Measurements from ENCODE around the gene FAM47B. TPM values are rescaled to one million over a fixed set of nuclear protein-coding genes. Genes with fewer than 3 reads are reported as not detected.

Gene FAM47B
- total RNA-seq, result not detected

DNA sequence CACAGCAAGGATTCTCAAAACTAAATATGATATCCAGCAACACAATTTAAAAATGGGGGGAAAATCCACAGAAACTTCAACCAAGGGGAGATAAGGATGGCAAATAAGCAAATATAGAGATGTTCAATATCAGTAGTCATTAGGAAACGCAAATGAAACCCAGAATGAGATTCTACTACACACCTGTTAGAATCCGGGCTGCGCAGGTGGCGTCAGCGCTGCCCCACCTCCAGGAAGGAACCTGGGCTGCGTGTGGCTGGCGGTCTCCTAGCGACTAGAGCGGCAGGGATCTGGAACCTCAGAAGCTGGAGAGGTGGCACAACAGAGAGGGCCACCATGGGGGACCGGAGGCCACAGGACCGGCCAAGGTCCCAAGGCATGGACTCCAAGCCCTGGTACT is at the start of gene FAM47B:
FAM47B (plus strand) TSS at position 301 of the 400 bp plus-strand sequence; CDS start at position 337, 36 bp downstream.
- Mint-ChIP-seq H3K36me3 (ENCODE audit: low read depth) (no peaks in the 10 kb centered on the region), H3K4me3 (no peak within 1 kb of the TSS), H3K27ac (no peak within 1 kb of the TSS), H3K27me3 (no peaks in the 10 kb centered on the region), H3K9me3 (peaks cover 3% of the 10 kb centered on the region), H3K4me1 (no peaks in the 10 kb centered on the region)
- DNase-seq, result no peak
- POLR2A ChIA-PET, result no interaction called here
- CTCF ChIA-PET, result no interaction called here

DNA sequence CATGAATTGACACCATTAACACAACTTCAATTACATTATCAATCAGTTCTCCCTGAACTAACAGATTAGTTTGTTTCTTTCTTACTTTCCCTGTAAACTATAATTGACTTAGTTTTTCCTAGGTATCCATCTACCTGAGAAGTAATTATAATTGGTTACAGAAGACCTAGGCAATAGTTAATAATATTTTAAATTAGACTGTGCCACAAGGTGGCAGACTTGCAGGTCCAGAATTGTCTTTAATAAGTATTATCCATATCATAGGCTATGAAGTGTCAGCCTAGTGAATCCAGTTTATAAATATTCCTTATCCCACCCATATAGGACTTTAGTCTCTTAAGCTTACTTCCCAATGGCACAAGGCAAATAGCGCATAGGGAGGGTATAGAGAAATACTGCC is 48.9 kb upstream of the FAM47B start:
- Mint-ChIP-seq H3K36me3 (ENCODE audit: low read depth) (no peaks in the 10 kb centered on the region), H3K4me3 (no peak overlapping the region), H3K27ac (no peak overlapping the region), H3K4me1 (no peaks in the 10 kb centered on the region), H3K27me3 (no peaks in the 10 kb centered on the region), H3K9me3 (peaks cover 2% of the 10 kb centered on the region)
- ChIA-PET CTCF (no interaction called here), POLR2A (no interaction called here)
- DNase-seq, result no peak

DNA sequence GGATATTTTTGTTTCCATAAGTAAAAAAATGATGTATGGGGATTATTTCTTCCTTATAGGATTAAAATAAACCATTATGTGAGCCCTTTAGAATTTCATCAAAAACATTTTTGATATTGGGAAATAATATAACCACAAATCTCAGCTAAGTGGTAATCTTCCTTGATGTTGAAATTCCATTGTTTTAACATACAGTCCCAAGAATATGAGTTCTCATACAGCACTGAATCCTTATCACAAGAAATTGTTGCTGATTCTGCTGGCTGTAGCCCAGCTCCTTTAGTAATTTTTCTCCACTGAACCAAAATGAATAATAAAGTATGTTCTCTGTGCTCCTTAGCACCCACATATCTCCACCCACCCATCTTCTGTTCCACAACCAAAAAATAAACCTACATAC is 41.9 kb upstream of the FAM47B start:
- ChIA-PET POLR2A (no interaction called here), CTCF (no interaction called here)
- no peaks in the 10 kb centered on the region for H3K27me3 Mint-ChIP-seq
- H3K4me3 Mint-ChIP-seq, result no peak overlapping the region
- DNase-seq, result no peak
- no peak overlapping the region for H3K27ac Mint-ChIP-seq
- no peaks in the 10 kb centered on the region for H3K4me1 Mint-ChIP-seq
- H3K9me3 Mint-ChIP-seq, result no peaks in the 10 kb centered on the region
- no peaks in the 10 kb centered on the region for H3K36me3 Mint-ChIP-seq (ENCODE audit: low read depth)

DNA sequence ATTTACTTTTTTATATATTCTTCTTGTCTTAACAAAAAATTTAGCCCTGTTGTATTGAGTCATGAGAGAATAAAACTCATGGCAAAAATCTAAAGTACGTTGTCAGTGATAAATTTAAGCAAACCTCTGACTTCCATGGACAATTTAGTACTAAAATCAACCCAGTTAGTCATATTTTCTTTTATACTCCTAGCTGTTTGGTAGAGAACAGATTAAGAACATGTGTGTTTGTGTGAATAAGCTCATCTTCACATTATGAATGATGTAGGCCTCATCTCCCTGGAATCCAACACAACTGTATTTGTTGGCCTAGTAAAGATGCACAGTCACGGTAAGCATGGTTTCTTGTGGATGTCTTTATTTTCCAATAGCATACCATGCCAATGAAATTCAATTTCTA is 40.8 kb upstream of the FAM47B start:
- POLR2A ChIA-PET, result no interaction called here
- no peaks in the 10 kb centered on the region for H3K4me1 Mint-ChIP-seq
- no peak overlapping the region for H3K4me3 Mint-ChIP-seq
- no peak for DNase-seq
- no peaks in the 10 kb centered on the region for H3K36me3 Mint-ChIP-seq (ENCODE audit: low read depth)
- H3K9me3 Mint-ChIP-seq, result no peaks in the 10 kb centered on the region
- CTCF ChIA-PET, result no interaction called here
- H3K27me3 Mint-ChIP-seq, result no peaks in the 10 kb centered on the region
- H3K27ac Mint-ChIP-seq, result no peak overlapping the region

DNA sequence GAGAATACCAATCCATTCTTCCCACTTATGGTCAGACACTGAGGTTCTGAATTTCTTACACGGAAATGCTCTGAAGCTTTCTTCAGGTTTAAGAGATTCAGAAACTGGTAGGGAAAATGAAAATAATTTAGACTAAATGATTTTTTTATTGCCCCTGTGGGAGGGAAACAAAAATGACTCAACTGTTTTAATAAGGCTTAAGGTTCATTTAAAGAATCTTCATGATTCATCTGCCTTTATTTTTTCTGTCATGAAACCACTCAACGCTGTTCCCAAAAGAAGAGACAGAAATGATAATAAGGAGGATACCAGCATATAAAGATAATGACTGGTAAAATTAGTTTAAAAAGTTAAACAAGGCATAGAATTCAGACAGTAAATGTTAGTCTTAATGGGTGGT is 39.3 kb upstream of the FAM47B start:
- DNase-seq, result no peak
- ChIA-PET CTCF (no interaction called here), POLR2A (no interaction called here)
- Mint-ChIP-seq H3K36me3 (ENCODE audit: low read depth) (no peaks in the 10 kb centered on the region), H3K4me1 (no peaks in the 10 kb centered on the region), H3K9me3 (no peaks in the 10 kb centered on the region), H3K4me3 (no peak overlapping the region), H3K27ac (no peak overlapping the region), H3K27me3 (no peaks in the 10 kb centered on the region)

DNA sequence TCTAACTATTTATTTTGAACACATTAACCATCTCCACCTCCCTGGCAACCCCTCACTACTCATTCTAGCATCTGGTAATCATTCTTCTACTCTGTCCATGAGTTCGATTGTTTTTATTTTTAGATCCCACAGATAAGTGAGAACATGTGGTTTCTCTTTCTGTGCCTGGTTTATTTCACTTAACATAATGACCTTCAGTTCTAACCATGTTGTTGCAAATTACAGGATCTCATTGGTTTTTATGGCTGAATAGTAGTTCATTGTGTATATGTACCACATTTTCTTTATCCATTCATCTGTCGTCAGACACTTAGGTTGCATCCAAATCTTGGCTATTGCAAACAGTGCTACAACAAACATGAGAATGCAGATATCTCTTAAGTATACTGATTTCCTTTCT is 33.4 kb upstream of the FAM47B start:
- H3K36me3 Mint-ChIP-seq (ENCODE audit: low read depth), result no peaks in the 10 kb centered on the region
- DNase-seq, result no peak
- H3K4me1 Mint-ChIP-seq, result no peaks in the 10 kb centered on the region
- H3K4me3 Mint-ChIP-seq, result no peak overlapping the region
- ChIA-PET CTCF (no interaction called here), POLR2A (no interaction called here)
- no peaks in the 10 kb centered on the region for H3K27me3 Mint-ChIP-seq
- H3K9me3 Mint-ChIP-seq, result no peaks in the 10 kb centered on the region
- no peak overlapping the region for H3K27ac Mint-ChIP-seq

DNA sequence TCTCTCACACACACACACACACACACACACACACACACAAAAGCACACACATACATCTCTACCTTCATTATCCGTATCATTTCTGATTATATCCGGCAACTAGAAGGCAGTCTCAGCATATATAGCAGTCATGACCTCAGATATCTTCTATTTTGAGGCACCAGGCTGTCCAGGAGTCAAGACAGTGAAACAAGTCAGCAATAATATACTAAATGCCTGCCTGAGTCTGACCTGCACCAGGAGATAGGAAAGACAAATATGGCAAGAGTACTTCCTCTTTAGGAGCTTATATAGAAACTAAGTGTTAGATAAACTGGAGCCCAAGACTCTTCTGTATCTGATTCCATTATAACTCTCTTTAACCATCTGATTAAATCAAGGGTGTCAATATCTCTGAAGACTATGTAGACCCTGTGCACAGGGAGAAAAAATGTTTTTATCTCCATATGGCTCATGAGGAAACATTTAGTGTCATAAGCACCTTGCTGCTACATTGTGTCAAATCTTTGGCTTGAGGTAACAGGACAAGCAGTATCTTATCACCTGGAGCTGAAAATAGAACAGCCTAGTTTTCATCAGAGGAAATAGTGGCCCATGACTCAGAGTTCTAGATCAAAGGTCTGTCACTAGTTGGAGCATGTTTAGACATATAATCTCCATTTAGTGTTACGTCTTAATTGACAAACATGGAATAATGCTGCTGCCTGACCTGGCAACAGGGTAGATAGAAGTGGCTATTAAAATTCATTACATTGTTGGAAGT is 27.0 kb upstream of the FAM47B start:
- no peak overlapping the region for H3K27ac Mint-ChIP-seq
- H3K9me3 Mint-ChIP-seq, result no peaks in the 10 kb centered on the region
- ChIA-PET CTCF (no interaction called here), POLR2A (no interaction called here)
- H3K4me1 Mint-ChIP-seq, result no peaks in the 10 kb centered on the region
- no peaks in the 10 kb centered on the region for H3K36me3 Mint-ChIP-seq (ENCODE audit: low read depth)
- DNase-seq, result no peak
- no peaks in the 10 kb centered on the region for H3K27me3 Mint-ChIP-seq
- H3K4me3 Mint-ChIP-seq, result no peak overlapping the region

DNA sequence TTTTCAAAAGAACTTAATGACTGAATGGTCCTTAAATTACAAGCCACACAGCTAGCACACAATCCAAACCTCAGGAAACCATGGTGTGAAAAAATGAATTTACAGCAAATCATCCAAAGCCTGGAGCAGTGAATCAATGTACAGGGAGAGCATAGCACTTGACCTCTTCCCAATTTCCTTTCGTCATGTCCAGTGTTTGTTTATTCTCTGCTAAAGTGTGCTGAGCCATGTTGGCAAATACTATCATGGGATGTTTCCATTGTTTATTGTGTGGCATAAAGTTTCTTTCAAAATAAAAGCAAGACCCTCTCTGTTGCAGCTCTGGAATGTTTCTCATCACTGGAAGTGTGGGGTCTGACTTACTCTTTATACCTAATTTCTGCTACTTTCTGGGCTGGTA is 25.4 kb upstream of the FAM47B start:
- Mint-ChIP-seq H3K9me3 (no peaks in the 10 kb centered on the region), H3K4me1 (no peaks in the 10 kb centered on the region), H3K27ac (no peak overlapping the region), H3K27me3 (no peaks in the 10 kb centered on the region), H3K36me3 (ENCODE audit: low read depth) (no peaks in the 10 kb centered on the region), H3K4me3 (no peak overlapping the region)
- ChIA-PET POLR2A (no interaction called here), CTCF (no interaction called here)
- DNase-seq, result no peak

DNA sequence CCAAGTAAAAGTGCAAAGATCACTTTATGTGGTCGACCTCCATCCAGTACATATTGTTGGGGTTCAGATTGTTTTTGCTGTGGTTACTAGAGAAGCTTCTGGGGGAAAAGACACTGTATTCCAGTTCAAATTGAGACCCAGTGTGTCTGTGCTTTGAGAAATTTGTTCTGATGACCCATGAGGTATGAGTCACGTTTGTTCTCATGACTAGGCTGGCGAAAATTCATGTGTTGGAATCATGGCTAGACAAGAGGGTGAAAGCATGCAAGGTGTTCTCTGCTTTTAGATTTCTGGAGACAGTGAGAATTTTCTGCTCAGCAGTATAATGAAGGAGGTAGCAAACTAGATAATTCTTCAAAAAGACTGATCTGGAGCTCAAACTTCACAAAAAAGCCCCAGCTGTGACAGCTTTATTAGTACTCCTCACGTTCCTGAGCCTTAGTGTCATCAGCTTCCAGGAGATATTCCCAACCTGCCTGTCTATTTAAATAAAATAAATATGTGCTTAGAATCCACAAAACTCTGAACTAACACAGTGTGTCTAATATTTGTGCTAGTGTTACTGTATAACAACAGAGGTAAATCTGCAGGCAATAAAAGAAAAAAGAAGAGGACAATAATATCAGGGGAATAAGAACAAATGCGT is 24.4 kb upstream of the FAM47B start:
- H3K9me3 Mint-ChIP-seq, result no peaks in the 10 kb centered on the region
- CTCF ChIA-PET, result no interaction called here

DNA sequence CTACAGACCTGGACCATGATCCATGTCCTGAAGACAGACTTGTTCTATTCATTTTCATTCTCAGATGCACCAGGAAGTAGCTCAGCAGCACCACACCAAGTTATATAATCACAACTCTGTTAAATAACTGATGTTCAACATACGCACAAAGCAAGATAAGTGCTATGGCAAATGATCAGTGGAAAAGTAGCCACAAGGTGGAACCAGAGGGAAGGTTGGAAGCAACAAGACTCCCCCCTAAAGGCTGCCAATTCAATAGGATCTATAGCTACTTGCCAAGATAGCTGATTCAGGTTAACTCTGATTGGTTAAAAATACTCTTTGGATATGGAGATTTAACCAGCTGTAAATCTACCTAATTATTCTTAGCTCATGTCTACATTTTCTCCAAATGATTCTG is 23.7 kb upstream of the FAM47B start:
- Mint-ChIP-seq H3K4me3 (no peak overlapping the region), H3K27me3 (no peaks in the 10 kb centered on the region), H3K36me3 (ENCODE audit: low read depth) (no peaks in the 10 kb centered on the region), H3K27ac (no peak overlapping the region), H3K9me3 (no peaks in the 10 kb centered on the region), H3K4me1 (no peaks in the 10 kb centered on the region)
- no peak for DNase-seq
- CTCF ChIA-PET, result no interaction called here
- POLR2A ChIA-PET, result no interaction called here

More for the DNA sequence above, 24.4 kb upstream of the FAM47B start:
- Mint-ChIP-seq H3K4me1 (no peaks in the 10 kb centered on the region), H3K4me3 (no peak overlapping the region), H3K27me3 (no peaks in the 10 kb centered on the region), H3K36me3 (ENCODE audit: low read depth) (no peaks in the 10 kb centered on the region), H3K27ac (no peak overlapping the region)
- DNase-seq, result no peak
- POLR2A ChIA-PET, result no interaction called here

DNA sequence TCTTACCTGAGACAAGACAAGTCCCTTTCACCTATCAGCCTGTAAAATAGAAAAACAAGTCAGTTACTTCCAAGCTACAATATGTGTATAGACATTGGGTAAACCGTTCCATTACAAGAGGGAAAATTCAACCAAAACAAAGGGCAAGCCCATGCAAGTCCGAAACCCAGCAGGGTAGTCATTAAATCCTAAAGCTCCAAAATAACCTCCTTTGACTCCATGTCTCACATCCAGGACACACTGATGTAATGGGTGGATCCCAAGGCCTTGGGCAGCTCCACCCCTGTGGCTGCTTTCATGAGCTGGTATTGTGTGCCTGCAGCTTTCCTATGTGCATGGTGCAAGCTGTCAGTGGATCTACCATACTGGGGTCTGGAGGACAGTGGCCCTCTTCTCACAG is 14.7 kb upstream of the FAM47B start:
- Mint-ChIP-seq H3K27ac (no peak overlapping the region), H3K4me1 (no peaks in the 10 kb centered on the region), H3K4me3 (no peak overlapping the region), H3K27me3 (no peaks in the 10 kb centered on the region), H3K9me3 (no peaks in the 10 kb centered on the region), H3K36me3 (ENCODE audit: low read depth) (no peaks in the 10 kb centered on the region)
- no peak for DNase-seq
- ChIA-PET CTCF (no interaction called here), POLR2A (no interaction called here)

DNA sequence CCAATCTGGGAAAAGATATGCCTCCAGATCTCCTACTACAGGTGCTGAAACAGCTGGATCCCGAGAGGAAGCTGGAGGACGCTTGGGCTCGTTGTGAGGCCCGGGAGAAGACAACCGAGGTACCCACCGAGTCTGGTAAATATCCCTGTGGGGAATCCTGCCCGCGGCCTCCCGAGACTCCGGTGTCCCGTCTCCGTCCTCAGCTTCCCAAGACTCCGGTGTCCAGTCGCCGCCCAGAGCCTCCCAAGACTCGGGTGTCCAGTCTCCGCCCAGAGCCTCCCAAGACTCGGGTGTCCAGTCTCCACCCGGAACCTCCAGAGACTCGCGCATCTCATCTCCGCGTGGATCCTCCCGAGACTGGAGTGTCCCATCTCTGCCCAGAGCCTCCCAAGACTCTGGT is 639 bp downstream of the FAM47B start:
- DNase-seq, result no peak
- POLR2A ChIA-PET, result no interaction called here
- Mint-ChIP-seq H3K4me1 (no peaks in the 10 kb centered on the region), H3K9me3 (peaks cover 3% of the 10 kb centered on the region), H3K27me3 (no peaks in the 10 kb centered on the region), H3K36me3 (ENCODE audit: low read depth) (no peaks in the 10 kb centered on the region), H3K4me3 (no peak overlapping the region), H3K27ac (no peak overlapping the region)
- CTCF ChIA-PET, result no interaction called here

DNA sequence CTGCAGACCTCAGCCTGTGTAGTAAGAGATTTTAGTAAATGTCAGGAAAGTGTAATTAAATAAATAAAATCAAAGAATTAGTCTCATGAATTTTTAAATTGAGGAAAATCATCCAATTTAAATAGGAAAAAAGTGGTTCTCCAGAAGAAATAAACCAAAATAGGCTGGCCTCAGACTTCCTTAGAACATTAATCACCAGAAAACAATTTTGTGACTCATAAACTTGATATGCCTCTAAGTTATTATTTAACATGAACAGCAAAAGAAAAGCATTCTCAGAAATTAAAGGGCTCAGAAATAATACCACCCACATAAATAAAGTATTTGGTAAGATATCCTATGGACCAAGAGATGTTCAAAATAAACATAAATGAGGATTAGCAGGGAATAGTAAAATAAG is 14.3 kb downstream of the FAM47B start:
- ChIA-PET POLR2A (no interaction called here), CTCF (no interaction called here)
- Mint-ChIP-seq H3K27ac (no peak overlapping the region), H3K27me3 (no peaks in the 10 kb centered on the region), H3K4me3 (no peak overlapping the region), H3K9me3 (peaks cover 2% of the 10 kb centered on the region), H3K4me1 (no peaks in the 10 kb centered on the region), H3K36me3 (ENCODE audit: low read depth) (no peaks in the 10 kb centered on the region)
- no peak for DNase-seq

DNA sequence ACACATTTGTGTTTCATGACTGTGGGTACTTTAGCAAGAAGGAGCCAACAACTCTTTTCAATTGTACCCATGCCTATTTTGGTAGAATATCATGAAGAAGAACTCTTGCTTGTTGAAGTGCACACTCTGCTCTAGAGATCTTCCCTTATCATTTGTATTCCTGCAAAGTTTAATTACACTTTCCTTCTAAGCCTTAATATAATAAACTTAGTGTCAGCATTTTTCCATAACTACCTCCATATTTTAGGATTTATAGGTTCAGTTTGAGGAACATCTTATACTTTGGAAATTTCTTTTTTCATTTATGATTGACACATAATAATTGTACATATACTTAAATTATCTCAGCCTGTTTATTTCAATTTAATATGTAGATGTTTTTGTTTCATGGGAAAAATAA is 19.1 kb downstream of the FAM47B start:
- H3K9me3 Mint-ChIP-seq, result no peaks in the 10 kb centered on the region
- no peaks in the 10 kb centered on the region for H3K36me3 Mint-ChIP-seq (ENCODE audit: low read depth)
- ChIA-PET POLR2A (no interaction called here), CTCF (no interaction called here)
- no peaks in the 10 kb centered on the region for H3K4me1 Mint-ChIP-seq
- no peak for DNase-seq
- H3K4me3 Mint-ChIP-seq, result no peak overlapping the region
- H3K27me3 Mint-ChIP-seq, result no peaks in the 10 kb centered on the region
- no peak overlapping the region for H3K27ac Mint-ChIP-seq

Data from activated CD4-positive, alpha-beta T cell treated with anti-CD3 and anti-CD28 coated beads, Interleukin-2, amount 10 ng/mL, durations not matched to agents 7 days and 5 days (primary cell).